Fibroblast of lung (primary cell): Measurements from ENCODE around the gene TRIP12.

Source experiments
- EZH2 ChIP-seq: IDR thresholded peaks from 2 replicates; pipeline ENCODE4 v1.5.1; 2012; ENCODE audit warnings: low read length, control low read depth, mild to moderate bottlenecking; ENCODE audit errors: missing control alignments
- TF ChIP-seq, protein P1 (sequence below), 2 donors: IDR thresholded peaks in 1 of 2; conservative IDR thresholded peaks in 1 of 2; 1 replicate in 1 of 2; 2 replicates in 1 of 2; pipeline ENCODE4 v1.5.1; 2011 to 2012; ENCODE audit warnings: low read length in 2 of 2, control low read depth in 1 of 2, inconsistent platforms in 1 of 2, low read depth in 1 of 2, mild to moderate bottlenecking in 1 of 2

DNA sequence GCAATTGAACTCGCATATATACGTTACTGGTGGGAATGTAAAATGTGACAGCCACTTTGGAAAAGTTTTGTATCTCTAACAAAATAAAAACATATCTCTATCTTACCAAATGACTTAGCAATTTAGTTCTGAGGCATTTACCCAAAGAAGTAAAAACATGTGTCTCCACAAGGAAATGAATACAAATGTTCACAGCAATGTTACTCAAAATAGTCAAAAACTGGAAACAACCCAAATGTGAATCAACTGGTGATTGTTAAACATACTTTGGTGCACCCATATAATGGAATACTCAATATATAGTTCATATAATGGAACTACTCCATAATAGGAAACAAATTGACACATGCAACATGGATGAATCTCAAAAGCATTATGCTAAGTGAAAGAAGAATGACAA is 137.0 kb downstream of the TRIP12 start:
- TF ChIP-seq EZH2: no peak
- TF ChIP-seq, protein P1, sequence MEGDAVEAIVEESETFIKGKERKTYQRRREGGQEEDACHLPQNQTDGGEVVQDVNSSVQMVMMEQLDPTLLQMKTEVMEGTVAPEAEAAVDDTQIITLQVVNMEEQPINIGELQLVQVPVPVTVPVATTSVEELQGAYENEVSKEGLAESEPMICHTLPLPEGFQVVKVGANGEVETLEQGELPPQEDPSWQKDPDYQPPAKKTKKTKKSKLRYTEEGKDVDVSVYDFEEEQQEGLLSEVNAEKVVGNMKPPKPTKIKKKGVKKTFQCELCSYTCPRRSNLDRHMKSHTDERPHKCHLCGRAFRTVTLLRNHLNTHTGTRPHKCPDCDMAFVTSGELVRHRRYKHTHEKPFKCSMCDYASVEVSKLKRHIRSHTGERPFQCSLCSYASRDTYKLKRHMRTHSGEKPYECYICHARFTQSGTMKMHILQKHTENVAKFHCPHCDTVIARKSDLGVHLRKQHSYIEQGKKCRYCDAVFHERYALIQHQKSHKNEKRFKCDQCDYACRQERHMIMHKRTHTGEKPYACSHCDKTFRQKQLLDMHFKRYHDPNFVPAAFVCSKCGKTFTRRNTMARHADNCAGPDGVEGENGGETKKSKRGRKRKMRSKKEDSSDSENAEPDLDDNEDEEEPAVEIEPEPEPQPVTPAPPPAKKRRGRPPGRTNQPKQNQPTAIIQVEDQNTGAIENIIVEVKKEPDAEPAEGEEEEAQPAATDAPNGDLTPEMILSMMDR (conservative IDR thresholded peaks at IDR 0.05 in 1 of 2, IDR thresholded peaks at IDR 0.05 in 1 of 2; ENCODE audit: low read depth in 1 of 2, low read length in 2 of 2): no peak
